MCF 10A (cell line): Measurements from ENCODE around the gene TCF4. TPM values are rescaled to one million over a fixed set of nuclear protein-coding genes. Genes with fewer than 3 reads are reported as not detected.

ENCODE experiments used
- BruUV-seq: library from RNA; stranded (reverse); fragments of 400-500 nt; replicated peaks from 2 replicates; lab custom pipeline; 2021; lab: Mats Ljungman, UMichigan
- CTCF ChIA-PET: fragments of 300-600 bp; sonication (Branson Sonifier 250); formaldehyde crosslinking; extraction: SDS; loops from one replicate; lab custom pipeline; 2021; ENCODE audit warnings: antibody characterized with exemption, inconsistent platforms; lab: Yijun Ruan, JAX
- POLR2A ChIA-PET: fragments of 300-600, 350-650 bp; sonication (Branson Sonifier 250); formaldehyde crosslinking; extraction: SDS; loops from one replicate; lab custom pipeline; 2020; ENCODE audit warnings: antibody characterized with exemption, inconsistent platforms; lab: Yijun Ruan, JAX
- DNase-seq: peaks from one replicate; pipeline ENCODE4 v3.0.0-alpha.2; 2018; ENCODE audit not compliant: unreplicated experiment
- H3K27ac Mint-ChIP-seq: one replicate; pipeline ENCODE4 v1.8.0; 2022; ENCODE audit warnings: mild to moderate bottlenecking, low read depth, mixed read lengths; ENCODE audit not compliant: unreplicated experiment
- H3K27me3 Mint-ChIP-seq: one replicate; pipeline ENCODE4 v1.8.0; 2022; ENCODE audit warnings: mixed read lengths; ENCODE audit not compliant: insufficient read depth, unreplicated experiment
- H3K36me3 Mint-ChIP-seq: one replicate; pipeline ENCODE4 v1.8.0; 2022; ENCODE audit warnings: mild to moderate bottlenecking, moderate library complexity, mixed read lengths; ENCODE audit not compliant: insufficient read depth, unreplicated experiment
- H3K4me1 Mint-ChIP-seq: one replicate; pipeline ENCODE4 v1.8.0; 2022; ENCODE audit warnings: mixed read lengths; ENCODE audit not compliant: insufficient read depth, unreplicated experiment
- H3K4me3 Mint-ChIP-seq: one replicate; pipeline ENCODE4 v1.8.0; 2022; ENCODE audit warnings: mild to moderate bottlenecking, moderate library complexity, mixed read lengths; ENCODE audit not compliant: unreplicated experiment
- H3K9me3 Mint-ChIP-seq: one replicate; pipeline ENCODE4 v1.8.0; 2022; ENCODE audit warnings: mixed read lengths; ENCODE audit not compliant: unreplicated experiment
- intact Hi-C: fragments of 100-400 bp; cut with micrococcal nuclease; formaldehyde crosslinking; loops from 2 replicates; pipeline ENCODE4 v1.14.1; 2022
- total RNA-seq: library from RNA; stranded (reverse); gene quantifications from 2 replicates; pipeline ENCODE4 v1.2.3, GENCODE V29; 2022
- TF ChIP-seq, protein P1 (sequence below): fragments of 200-600 bp; IDR thresholded peaks from one replicate; pipeline ENCODE4 v1.8.0; 2022; ENCODE audit warnings: antibody characterized with exemption, mild to moderate bottlenecking; ENCODE audit not compliant: unreplicated experiment

The TCF4 gene
- total RNA-seq, 1 experiment from 2014 or later = 6.2 TPM

DNA sequence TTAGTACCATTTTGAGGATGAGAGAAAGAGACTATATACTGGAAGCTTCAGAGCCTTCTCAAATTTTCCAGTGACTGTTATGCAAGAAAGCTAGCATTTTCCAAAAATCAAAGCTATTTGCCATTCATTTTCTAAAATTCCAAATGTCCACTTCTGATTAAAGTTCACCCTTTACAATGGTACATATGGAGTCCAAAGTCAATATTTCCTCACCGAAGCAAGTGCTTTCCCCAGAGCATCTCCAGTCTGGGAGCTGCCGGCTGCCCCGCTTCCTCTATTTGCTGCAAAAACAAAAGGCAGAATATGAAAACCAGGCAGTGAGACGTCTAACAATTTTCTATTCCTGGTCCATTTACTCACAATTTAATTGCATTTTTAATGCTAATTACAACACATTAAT is 326.7 kb downstream of the TCF4 start:
- POLR2A ChIA-PET = no interaction called here
- no TSS peak for BruUV-seq
- no peak for DNase-seq
- CTCF ChIA-PET = interaction anchor here (0.6 to 1.1 kb wide), 2 partner anchors 28 to 1410 kb away, joined by 3 to 6 read pairs; no protein-coding TSS in a partner anchor
- intact Hi-C loops = no loop called here
- no peaks in the 10 kb centered on the region for H3K36me3 Mint-ChIP-seq
- no peak overlapping the region for H3K4me3 Mint-ChIP-seq
- H3K27ac Mint-ChIP-seq = no peak overlapping the region
- H3K4me1 Mint-ChIP-seq = no peaks in the 10 kb centered on the region
- H3K9me3 Mint-ChIP-seq = no peaks in the 10 kb centered on the region
- H3K27me3 Mint-ChIP-seq = no peaks in the 10 kb centered on the region
- TF ChIP-seq, protein P1, sequence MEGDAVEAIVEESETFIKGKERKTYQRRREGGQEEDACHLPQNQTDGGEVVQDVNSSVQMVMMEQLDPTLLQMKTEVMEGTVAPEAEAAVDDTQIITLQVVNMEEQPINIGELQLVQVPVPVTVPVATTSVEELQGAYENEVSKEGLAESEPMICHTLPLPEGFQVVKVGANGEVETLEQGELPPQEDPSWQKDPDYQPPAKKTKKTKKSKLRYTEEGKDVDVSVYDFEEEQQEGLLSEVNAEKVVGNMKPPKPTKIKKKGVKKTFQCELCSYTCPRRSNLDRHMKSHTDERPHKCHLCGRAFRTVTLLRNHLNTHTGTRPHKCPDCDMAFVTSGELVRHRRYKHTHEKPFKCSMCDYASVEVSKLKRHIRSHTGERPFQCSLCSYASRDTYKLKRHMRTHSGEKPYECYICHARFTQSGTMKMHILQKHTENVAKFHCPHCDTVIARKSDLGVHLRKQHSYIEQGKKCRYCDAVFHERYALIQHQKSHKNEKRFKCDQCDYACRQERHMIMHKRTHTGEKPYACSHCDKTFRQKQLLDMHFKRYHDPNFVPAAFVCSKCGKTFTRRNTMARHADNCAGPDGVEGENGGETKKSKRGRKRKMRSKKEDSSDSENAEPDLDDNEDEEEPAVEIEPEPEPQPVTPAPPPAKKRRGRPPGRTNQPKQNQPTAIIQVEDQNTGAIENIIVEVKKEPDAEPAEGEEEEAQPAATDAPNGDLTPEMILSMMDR = no peak

DNA sequence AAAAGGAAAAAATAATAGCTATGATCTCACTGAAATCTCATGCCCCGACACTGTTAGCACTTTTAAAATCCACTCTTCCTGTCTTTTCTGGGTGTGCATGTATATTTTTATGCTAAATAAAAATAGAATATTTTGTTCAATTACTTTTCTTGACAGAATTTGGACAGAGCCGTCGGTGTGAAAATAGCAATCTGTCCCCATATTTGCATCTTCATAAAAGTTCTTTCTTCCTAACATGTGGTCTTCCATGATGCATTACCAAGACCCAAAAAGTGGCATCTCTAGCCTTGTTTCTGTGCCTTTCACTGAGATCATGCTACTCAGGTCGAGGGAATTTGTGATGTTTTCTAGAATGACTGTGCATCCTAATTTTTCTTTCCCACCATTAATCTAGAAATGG is 329.9 kb downstream of the TCF4 start:
- TF ChIP-seq, protein P1 = no peak
- Mint-ChIP-seq H3K4me1 (no peaks in the 10 kb centered on the region), H3K27me3 (no peaks in the 10 kb centered on the region), H3K9me3 (no peaks in the 10 kb centered on the region), H3K36me3 (no peaks in the 10 kb centered on the region), H3K27ac (no peak overlapping the region), H3K4me3 (no peak overlapping the region)
- no TSS peak for BruUV-seq
- no peak for DNase-seq
- intact Hi-C loops = no loop called here
- ChIA-PET POLR2A (no interaction called here), CTCF (interaction anchor here (0.5 kb wide), 1 partner anchor 23 kb away, joined by 3 read pairs; no protein-coding TSS in a partner anchor)

- DNase-seq = no peak
- no peaks in the 10 kb centered on the region for H3K4me1 Mint-ChIP-seq
Observed at GRCh38 chr18:55256929-55257289, 331.1 kb downstream of the TCF4 start.

GRCh38 chr18:55256226-55256928 is 331.6 kb downstream of the TCF4 start:
- Mint-ChIP-seq H3K36me3 (no peaks in the 10 kb centered on the region), H3K4me3 (no peak overlapping the region), H3K27ac (no peak overlapping the region), H3K27me3 (no peaks in the 10 kb centered on the region), H3K4me1 (no peaks in the 10 kb centered on the region), H3K9me3 (no peaks in the 10 kb centered on the region)
- CTCF ChIA-PET = interaction anchor here (0.6 to 1.2 kb wide), 2 partner anchors 8 to 22 kb away, joined by 5 read pairs; no protein-coding TSS in a partner anchor
- no peak for DNase-seq
- POLR2A ChIA-PET = interaction anchor here (0.8 kb wide), 1 partner anchor 10 kb away, joined by 3 read pairs; no protein-coding TSS in a partner anchor
- intact Hi-C loops = no loop called here
- TF ChIP-seq, protein P1 = no peak
- BruUV-seq = no TSS peak

More at GRCh38 chr18:55256929-55257289, 331.1 kb downstream of the TCF4 start:
- Mint-ChIP-seq H3K9me3 (no peaks in the 10 kb centered on the region), H3K27me3 (no peaks in the 10 kb centered on the region), H3K27ac (no peak overlapping the region), H3K36me3 (no peaks in the 10 kb centered on the region), H3K4me3 (no peak overlapping the region)
- CTCF ChIA-PET = no interaction called here
- TF ChIP-seq, protein P1 = no peak
- no TSS peak for BruUV-seq
- intact Hi-C loops = no loop called here
- POLR2A ChIA-PET = no interaction called here
